Measurements from ENCODE around the gene LCK.

The LCK gene

DNA sequence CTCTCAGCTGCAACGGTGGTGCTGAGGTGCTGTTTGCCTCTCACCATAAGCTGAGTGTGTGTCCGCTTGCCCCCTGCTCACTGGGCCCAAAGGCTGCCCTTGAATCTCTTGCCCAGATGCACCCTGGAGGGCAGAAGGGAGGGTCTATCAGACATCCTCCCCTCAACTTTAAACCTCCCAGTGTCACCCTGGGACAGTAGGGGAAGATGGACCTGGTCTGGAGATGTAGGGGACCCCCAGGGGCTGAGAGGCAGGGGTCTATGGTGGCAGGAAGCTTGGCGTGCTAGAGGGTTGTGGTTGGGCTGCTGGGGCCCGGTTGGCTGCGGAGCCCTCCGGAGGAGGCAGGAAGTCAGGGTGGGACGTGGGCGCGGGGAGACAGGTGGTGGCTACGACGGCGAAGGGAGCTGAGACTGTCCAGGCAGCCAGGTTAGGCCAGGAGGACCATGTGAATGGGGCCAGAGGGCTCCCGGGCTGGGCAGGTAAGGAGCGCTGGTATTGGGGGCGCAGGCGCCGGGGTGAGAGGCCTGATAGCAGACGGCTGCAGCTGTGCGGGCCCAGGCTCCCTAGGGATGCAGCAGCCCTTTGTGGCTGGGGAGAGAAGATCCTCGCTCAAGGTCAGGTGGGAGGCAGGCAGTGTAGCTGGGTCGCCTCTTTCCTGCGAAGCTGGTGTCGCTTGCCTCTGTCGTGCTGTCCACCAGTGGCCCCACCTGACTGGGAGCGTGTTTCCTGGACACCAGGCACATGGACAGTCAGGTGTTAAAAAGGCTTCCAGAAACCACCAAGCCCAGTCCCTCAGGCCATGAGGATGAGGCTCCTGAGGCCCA, at the start of gene LCK:
Gene LCK, plus strand, starts transcription at position 373 of the 824 bp plus-strand sequence. CDS start 23,065 bp downstream, outside the sequence.
- no peak for DNase-seq (ENCODE audit: low read depth in 2 of 2)
- TF ChIP-seq, protein P1, sequence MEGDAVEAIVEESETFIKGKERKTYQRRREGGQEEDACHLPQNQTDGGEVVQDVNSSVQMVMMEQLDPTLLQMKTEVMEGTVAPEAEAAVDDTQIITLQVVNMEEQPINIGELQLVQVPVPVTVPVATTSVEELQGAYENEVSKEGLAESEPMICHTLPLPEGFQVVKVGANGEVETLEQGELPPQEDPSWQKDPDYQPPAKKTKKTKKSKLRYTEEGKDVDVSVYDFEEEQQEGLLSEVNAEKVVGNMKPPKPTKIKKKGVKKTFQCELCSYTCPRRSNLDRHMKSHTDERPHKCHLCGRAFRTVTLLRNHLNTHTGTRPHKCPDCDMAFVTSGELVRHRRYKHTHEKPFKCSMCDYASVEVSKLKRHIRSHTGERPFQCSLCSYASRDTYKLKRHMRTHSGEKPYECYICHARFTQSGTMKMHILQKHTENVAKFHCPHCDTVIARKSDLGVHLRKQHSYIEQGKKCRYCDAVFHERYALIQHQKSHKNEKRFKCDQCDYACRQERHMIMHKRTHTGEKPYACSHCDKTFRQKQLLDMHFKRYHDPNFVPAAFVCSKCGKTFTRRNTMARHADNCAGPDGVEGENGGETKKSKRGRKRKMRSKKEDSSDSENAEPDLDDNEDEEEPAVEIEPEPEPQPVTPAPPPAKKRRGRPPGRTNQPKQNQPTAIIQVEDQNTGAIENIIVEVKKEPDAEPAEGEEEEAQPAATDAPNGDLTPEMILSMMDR (IDR thresholded peaks at IDR 0.05; ENCODE audit: low read depth, low read length), result no peak
- no peak within 1 kb of the TSS for H3K4me3 ChIP-seq (replicated peaks in 1 of 2; ENCODE audit: low read depth in 2 of 2, low read length in 2 of 2)

DNA sequence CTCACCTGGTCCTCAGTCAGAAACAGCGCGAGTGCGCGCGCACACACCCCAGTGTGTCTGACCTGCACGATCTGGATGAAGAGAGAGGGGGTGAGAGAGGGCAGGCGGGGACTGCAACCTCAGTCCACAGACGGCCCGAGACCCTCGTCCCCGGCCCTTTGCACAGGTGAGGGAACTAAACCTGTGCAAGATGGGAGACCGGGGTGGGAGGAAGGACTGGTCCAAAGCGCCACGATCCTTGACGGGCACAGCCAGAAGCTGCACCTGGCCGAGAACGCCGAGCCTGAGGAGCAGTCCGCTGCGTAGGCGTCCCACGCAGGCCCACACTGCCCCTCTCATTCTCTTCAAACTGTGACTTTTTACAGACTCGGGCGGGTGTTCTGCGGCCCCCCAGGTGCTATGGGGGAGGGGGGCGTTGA, 46.1 kb upstream of the LCK start:
- TF ChIP-seq, protein P1 (IDR thresholded peaks at IDR 0.05; ENCODE audit: low read depth, low read length), result no peak
- peak overlapping the region; percentile 75 to 79 for H3K4me3 ChIP-seq (replicated peaks in 1 of 2; ENCODE audit: low read depth in 2 of 2, low read length in 2 of 2)
- DNase-seq (ENCODE audit: low read depth in 2 of 2), result no peak

DNA sequence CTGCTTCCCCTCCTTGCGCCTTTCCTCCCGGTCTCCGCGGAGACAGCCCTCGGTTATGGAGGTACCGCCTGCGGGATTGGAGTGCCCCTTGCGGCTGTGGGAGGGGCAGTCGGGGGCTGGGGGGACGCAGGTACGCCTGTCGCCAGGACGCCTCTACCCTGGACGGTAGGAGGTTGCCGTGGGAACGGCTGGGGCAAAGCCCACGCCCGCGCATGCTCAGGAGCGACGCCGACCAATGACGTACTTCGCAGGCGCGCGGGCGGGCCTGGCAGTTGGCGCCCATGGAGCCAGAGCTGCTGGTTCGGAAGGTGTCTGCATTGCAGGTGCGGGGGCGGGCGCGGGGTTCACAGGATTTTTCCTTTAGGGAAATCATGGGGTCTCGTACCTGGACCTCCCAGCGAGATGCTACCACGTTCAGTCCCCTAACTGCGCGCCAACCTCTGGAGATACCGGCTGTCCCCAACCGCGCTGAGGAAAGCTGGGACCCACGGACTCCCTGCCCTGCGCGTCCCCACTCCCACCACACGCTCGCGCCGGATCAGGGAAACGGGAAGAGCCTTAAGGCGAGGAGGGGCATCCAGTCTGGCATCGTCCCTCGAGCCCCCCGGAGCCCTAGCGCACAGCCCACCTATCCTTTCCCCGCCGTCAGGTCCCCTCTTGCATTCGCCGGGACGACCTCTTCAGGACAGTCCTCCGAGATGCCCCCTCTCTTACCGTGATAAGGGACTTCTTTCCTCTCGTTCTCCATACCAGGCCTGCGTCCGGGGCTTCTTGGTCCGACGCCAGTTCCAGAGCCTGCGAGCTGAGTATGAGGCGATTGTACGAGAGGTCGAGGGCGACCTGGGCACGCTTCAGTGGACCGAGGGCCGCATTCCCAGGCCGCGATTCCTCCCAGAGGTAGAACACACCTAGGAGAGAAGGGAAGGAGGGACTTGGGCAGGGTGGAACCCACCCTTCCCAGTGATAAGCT, 45.4 kb upstream of the LCK start, which contains the start of gene IQCC:
Gene IQCC, plus strand, starts transcription at position 271 of the 970 bp plus-strand sequence. Its CDS starts 11 bp downstream, at position 282.
- TF ChIP-seq, protein P1 (IDR thresholded peaks at IDR 0.05; ENCODE audit: low read depth, low read length), result no peak
- DNase-seq (ENCODE audit: low read depth in 2 of 2), result peak; percentile 77 to 84
- H3K4me3 ChIP-seq (replicated peaks in 1 of 2; ENCODE audit: low read depth in 2 of 2, low read length in 2 of 2), result peak within 1 kb of the TSS; percentile 75 to 79

DNA sequence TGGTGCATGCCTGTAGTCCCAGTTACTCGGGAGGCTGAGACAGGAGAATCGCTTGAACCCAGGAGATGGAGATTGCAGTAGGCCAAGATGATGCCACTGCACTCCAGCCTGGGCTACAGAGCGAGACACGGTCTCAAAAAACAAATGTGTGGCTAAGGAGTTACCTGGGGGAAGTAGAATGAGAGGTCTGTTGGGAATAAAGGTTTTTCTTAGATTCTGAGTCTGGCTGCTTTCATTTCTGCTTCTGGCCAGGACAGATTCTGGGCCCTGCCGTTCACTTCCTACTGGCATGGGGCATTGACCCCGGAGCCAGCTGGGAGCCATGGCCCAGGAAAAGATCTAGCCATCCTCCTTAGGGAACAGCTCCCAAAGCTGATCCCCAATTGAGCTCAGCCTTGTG, 42.6 kb upstream of the LCK start:
- TF ChIP-seq, protein P1 (IDR thresholded peaks at IDR 0.05; ENCODE audit: low read depth, low read length), result no peak
- no peak overlapping the region for H3K4me3 ChIP-seq (replicated peaks in 1 of 2; ENCODE audit: low read depth in 2 of 2, low read length in 2 of 2)
- no peak for DNase-seq (ENCODE audit: low read depth in 2 of 2)

DNA sequence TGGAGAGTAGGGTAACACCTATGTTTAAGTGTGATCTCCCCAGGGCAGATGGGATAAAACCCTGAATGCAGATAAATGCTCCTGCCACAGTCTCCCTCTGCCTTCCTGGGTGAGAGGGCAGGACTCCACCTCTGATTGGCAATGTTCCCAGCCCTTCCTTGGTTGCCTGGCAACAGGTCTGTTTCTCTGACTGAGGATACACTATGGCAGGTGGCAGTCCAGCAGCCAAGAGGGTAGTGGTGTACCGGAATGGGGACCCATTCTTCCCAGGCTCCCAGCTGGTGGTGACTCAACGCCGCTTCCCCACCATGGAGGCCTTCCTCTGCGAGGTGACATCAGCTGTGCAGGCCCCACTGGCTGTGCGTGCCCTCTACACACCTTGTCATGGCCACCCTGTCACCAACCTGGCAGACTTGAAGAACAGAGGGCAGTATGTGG, 42.2 kb upstream of the LCK start, which contains the start of gene DCDC2B:
Gene DCDC2B, plus strand, starts transcription at position 199 of the 438 bp plus-strand sequence. Its CDS starts 5 bp downstream, at position 204.
- no peak within 1 kb of the TSS for H3K4me3 ChIP-seq (replicated peaks in 1 of 2; ENCODE audit: low read depth in 2 of 2, low read length in 2 of 2)
- TF ChIP-seq, protein P1 (IDR thresholded peaks at IDR 0.05; ENCODE audit: low read depth, low read length), result no peak
- DNase-seq (ENCODE audit: low read depth in 2 of 2), result peak; percentile 60 to 61

All from cardiac fibroblast (primary cell).